SIG-M5 (cell line): ENCODE results near the gene MRPL27.

Experiments used
- DNase-seq: peaks from one replicate; lab custom pipeline; 2025; lab: John Stamatoyannopoulos, UW

Gene MRPL27

GRCh38 chr17:50386510-50386909 lies 13.5 kb upstream of the MRPL27 start:
- DNase-seq: no peak

GRCh38 chr17:50382931-50383330 lies 9.9 kb upstream of the MRPL27 start:
- no peak for DNase-seq

- DNase-seq: no peak
These were observed 8.9 kb upstream of the MRPL27 start for GRCh38 chr17:50381920-50382319.

- no peak for DNase-seq
These were observed 8.4 kb upstream of the MRPL27 start for GRCh38 chr17:50381260-50381815.

GRCh38 chr17:50380369-50381259 lies 7.6 kb upstream of the MRPL27 start:
- no peak for DNase-seq

GRCh38 chr17:50379351-50380132 lies 6.6 kb upstream of the MRPL27 start:
- no peak for DNase-seq

GRCh38 chr17:50375858-50376538 lies 3.0 kb upstream of the MRPL27 start:
- no peak for DNase-seq

- no peak for DNase-seq
These were observed 721 bp upstream of the MRPL27 start for GRCh38 chr17:50373705-50374104.

- DNase-seq: no peak
These were observed 694 bp downstream of the MRPL27 start for GRCh38 chr17:50372222-50372757.

- no peak for DNase-seq
These were observed 1.5 kb downstream of the MRPL27 start for GRCh38 chr17:50371526-50371925.

- no peak for DNase-seq
These were observed 2.9 kb downstream of the MRPL27 start for GRCh38 chr17:50370052-50370451.

GRCh38 chr17:50367401-50367800 lies 5.6 kb downstream of the MRPL27 start:
- no peak for DNase-seq

GRCh38 chr17:50365649-50366393 lies 7.2 kb downstream of the MRPL27 start:
- DNase-seq: no peak

GRCh38 chr17:50365165-50365564 lies 7.8 kb downstream of the MRPL27 start:
- DNase-seq: no peak

GRCh38 chr17:50364715-50365114 lies 8.3 kb downstream of the MRPL27 start:
- DNase-seq: no peak

GRCh38 chr17:50364061-50364458 lies 8.9 kb downstream of the MRPL27 start:
- no peak for DNase-seq

- DNase-seq: no peak
These were observed 9.5 kb downstream of the MRPL27 start for GRCh38 chr17:50363217-50364060.

- DNase-seq: no peak
These were observed 10.3 kb downstream of the MRPL27 start for GRCh38 chr17:50362661-50363060.

- no peak for DNase-seq
These were observed 11.2 kb downstream of the MRPL27 start for GRCh38 chr17:50361561-50362480.
